ENCODE measurements around the gene CAP2.

CAP2 gene

GRCh38 chr6:17474289-17474688 lies 80.9 kb downstream of the CAP2 start:
- DNase-seq (ENCODE audit: low spot score) = no peak

GRCh38 chr6:17475606-17476244 lies 82.3 kb downstream of the CAP2 start:
- no peak for DNase-seq (ENCODE audit: low spot score)

DNA sequence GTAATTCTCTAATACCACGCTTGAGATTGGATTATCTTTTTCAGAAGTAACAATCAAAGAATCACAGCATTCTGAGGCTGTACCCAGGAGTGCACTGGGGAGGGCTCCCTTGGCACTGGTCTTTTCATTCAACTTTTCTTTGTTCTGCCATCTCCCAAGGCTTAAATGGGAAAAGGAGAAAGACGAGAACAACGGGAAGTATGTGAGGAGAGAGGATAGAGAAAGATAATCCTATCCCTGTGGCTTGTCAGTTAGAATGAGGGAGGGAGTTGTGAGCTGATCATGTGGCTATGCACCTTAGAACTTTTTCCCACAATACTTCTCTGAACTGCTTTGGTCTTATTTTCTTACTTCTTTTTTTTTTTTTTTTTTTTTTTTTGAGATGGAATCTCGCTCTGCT lies 83.1 kb downstream of the CAP2 start:
- no peak for DNase-seq (ENCODE audit: low spot score)

DNA sequence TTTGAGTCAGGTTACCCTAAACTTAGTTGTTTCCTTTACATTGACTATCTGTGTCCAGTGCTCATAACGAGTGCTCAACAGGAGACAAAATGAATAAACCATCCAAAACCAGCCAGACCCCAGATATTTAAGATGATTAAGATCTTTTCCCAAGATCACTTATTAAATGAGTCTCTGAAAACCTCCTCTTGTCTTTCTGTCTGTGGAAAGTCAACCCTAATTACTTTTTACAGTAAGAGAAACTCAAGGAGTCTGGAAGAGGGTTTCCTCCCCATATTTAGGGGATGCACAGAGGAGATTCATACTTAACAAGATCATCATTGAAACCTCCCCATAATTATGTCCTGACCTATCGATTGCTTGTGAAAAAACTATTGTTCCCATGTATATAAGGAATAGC lies 84.0 kb downstream of the CAP2 start:
- DNase-seq (ENCODE audit: low spot score) = no peak

- DNase-seq (ENCODE audit: low spot score) = no peak
Observed at GRCh38 chr6:17478223-17478907, 85.0 kb downstream of the CAP2 start.

GRCh38 chr6:17478946-17479345 lies 85.6 kb downstream of the CAP2 start:
- no peak for DNase-seq (ENCODE audit: low spot score)

DNA sequence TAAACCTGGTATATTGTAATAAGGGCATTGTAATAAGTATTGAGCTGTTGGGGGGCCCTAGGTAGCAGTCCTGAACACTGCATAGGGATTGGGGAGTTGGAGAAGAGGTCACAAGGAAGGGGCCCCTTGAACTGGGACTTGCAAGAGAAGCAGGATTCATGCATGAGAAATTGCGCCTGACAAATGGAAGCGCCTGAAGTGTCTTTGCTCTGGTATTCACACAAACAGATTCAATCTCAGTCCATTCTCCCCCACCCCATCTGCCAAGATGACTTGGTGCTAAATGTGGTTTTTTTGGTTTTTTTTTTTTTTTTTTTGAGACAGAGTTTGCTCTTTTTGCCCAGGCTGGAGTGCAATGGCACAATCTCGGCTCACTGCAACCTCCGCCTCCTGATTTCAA lies 87.1 kb downstream of the CAP2 start:
- DNase-seq (ENCODE audit: low spot score) = no peak

- DNase-seq (ENCODE audit: low spot score) = no peak
Observed at GRCh38 chr6:17482711-17483110, 89.3 kb downstream of the CAP2 start.

- no peak for DNase-seq (ENCODE audit: low spot score)
Observed at GRCh38 chr6:17483391-17484016, 90.1 kb downstream of the CAP2 start.

DNA sequence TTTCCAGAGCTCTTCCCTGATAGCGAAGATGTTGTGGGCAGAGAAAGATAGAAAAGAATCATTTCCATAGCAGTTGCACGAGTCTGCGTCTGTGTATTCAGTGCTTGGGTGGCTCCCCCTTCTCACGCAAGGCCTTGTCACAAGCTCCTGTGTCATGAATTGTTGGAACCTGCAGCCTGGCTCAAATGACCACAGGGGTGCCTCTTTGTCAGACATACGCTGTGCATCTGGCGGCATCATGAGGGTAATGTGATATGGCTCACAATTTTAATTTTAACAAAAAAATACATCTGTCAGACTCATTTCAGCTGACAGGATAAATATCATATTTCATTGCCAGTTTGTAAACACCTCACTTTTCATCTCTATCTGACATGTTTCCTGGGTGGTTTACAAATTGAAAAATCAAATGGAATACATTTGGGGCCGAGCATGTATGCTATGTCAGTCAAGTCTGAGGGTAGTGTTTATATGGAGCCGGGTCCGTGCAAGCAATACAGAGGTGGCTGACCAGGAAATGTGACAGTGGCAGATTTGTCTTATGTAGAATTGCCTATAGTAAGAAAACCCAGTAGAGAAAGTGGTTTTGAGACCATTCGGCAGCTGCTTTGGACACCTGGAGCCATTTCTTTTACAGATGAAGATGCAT lies 90.9 kb downstream of the CAP2 start:
- no peak for DNase-seq (ENCODE audit: low spot score)

- DNase-seq (ENCODE audit: low spot score) = no peak
Observed at GRCh38 chr6:17485181-17485580, 91.8 kb downstream of the CAP2 start.

DNA sequence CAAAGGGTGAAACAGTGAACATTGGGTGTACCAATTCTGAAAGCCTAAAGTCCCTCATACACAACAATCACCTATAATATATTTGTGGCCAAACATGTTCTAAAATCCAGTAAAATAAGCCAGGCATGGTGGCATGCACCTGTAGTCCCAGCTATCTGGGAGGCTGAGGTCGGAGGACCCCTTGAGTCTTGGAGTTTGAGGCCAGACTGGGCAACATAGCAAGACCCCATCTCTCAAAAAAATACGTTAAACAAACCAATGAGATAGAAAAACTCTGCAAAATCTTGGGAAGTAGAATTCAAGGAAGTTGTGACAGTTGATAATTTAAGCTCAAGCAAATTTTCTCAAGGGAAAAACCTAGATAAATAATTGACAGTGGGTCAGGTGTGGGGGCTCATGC lies 92.6 kb downstream of the CAP2 start:
- DNase-seq (ENCODE audit: low spot score) = no peak

DNA sequence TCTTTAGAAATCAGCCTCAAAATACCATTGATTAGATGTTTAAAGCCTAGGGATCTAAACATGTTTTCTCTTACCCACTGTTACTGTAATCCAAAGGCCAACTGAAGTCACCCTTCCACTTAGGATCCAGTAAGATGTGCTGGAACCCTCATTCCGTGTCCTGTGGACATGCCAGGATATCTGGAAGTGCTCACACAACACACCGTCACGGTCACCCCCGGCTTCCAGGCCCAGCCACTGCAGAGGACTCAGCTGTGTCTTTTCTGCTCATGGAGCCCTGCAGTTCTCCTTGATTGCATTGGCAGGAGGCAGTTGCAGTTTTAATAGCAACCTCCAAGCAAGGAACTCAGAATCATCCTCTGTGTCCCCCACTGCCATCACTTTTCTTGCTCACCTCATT lies 93.3 kb downstream of the CAP2 start:
- DNase-seq (ENCODE audit: low spot score) = no peak

DNA sequence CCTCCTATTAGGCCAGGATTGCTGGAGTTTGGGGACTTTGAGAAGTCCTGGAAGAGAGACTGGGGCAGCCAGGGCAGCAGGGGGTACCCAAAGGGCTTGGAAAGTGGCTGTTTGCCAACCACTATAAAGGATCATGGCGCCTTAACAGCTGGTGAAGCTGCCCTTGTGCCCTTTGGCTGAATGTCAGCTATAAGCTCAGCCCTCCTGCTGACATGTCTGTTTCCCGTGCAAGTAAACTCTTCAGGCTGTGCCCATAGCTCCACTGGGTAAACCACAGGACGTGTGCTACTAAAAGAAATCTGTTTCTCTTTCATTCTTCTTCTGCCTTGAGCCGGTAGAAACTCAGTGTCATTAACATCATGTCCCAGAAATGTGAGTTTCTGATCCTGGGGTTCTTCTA lies 97.3 kb downstream of the CAP2 start:
- DNase-seq (ENCODE audit: low spot score) = no peak

DNA sequence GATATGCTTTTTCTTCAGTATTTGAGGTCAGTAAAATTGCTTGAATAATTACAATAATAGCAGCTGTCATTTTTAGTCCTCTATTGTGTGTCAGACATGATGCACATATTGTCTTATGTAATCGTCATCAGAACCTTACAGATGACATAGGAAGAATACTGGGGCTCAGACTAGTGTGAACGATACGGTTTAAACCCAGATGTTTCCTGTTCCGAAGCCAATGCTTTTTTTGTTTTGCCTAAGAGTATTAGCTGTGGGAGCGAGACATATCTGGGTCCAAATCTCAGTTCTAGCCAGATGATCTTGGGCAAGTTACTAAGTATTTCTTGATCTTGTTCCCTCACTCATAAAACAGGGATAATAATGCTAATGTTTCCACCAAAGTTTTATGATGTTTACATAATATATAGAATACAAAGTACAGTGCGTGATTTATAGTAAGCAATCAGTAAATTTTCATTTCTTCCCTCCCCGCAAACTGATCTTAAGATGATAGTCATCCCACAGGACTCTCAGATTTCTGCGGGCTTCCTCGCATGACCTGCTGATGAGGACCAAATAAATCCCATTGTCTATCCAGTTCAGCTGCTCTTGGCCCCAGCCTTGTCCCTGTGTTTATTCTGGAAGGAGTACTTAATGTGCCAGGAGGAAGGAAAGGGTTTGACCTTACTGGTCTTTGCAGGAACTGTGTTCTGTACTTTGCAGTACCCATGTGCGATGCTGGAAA lies 98.2 kb downstream of the CAP2 start:
- DNase-seq (ENCODE audit: low spot score) = no peak

GRCh38 chr6:17492350-17492749 lies 99.0 kb downstream of the CAP2 start:
- no peak for DNase-seq (ENCODE audit: low spot score)

DNA sequence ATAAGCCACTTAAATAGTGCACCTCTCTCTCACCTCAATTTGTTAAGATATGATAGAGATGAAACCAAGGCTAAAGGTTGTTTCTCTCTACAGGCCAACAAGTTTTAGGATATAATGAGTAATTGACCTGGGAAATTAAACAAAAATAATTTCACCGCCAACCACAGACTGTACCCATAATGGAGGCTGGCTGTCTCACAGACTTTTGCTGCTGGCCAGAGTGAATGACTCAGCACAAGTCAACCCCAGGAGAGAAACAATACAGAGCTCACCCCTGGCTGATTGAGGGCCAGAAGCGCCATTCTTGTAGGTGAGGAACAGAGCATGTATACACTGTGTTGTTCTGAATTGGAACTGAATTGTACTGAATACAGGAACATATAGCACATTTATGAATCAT lies 99.9 kb downstream of the CAP2 start:
- DNase-seq (ENCODE audit: low spot score) = no peak

GRCh38 chr6:17494177-17494576 lies 100.8 kb downstream of the CAP2 start:
- no peak for DNase-seq (ENCODE audit: low spot score)

DNA sequence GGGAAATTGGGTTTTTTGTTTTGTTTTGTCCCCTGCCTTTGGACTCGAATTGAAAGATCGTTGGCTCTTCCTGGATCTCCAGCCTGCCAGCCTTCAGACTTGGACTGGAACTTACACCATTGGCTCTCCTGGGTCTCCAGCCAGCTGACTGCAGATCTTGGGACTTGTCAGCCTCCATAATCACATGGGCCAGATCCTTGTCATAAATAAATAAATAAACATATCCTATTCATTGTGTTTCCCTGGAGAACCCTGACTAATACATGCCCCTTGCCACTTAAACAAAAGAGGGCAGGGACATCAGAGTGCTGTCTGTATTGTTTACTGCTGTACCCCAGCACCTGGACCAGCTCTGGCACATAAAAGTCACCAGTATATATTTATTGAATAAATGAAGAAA lies 101.5 kb downstream of the CAP2 start:
- no peak for DNase-seq (ENCODE audit: low spot score)

GRCh38 chr6:17497535-17498095 lies 104.2 kb downstream of the CAP2 start:
- no peak for DNase-seq (ENCODE audit: low spot score)

DNA sequence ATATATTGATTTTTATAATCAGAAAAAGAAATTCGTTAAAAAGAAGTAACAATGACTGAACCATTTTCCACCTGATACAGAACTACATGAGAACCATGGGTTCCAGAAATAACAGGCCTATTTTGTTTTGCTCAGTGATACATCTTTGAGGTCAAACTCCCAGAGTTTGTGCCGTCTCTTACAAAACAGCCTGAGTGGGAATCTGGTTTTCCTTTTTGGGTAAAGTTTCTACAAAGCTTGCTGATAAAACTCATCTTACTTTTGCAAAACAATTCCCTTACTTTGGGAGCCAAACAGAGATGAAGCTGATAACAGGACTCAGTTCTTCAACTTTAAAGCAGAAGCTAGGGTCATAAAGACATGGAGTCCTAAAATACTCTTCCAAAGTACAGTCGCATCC lies 108.0 kb downstream of the CAP2 start:
- DNase-seq (ENCODE audit: low spot score) = no peak
